Gastrocnemius medialis (tissue), 4 donors: ENCODE results near the gene CHST7.

ENCODE experiments used
- CTCF ChIP-seq, 5 experiments: fragments of 450-650 bp in 3 of 5; fragments of 200-600 bp in 2 of 5; sonication (generic) in 2 of 5; IDR thresholded peaks in 4 of 5; conservative IDR thresholded peaks in 1 of 5; 1 replicate in 4 of 5; 2 replicates in 1 of 5; pipeline ENCODE4 v1.5.1; 2016 to 2019; ENCODE audit warnings: antibody characterized with exemption in 5 of 5, mild to moderate bottlenecking in 3 of 5, moderate library complexity in 3 of 5
- POLR2A ChIP-seq, 2 donors: fragments of 450-650 bp; IDR thresholded peaks; one replicate each; pipeline ENCODE4 v1.6.1; 2017; ENCODE audit warnings: antibody characterized with exemption in 2 of 2, mild to moderate bottlenecking in 2 of 2, moderate library complexity in 2 of 2

- TF ChIP-seq CTCF (IDR thresholded peaks at IDR 0.05 in 4 of 5, conservative IDR thresholded peaks at IDR 0.05 in 1 of 5) (no peak), POLR2A (IDR thresholded peaks at IDR 0.05) (no peak)
These were observed 53.5 kb downstream of the CHST7 start for GRCh38 chrX:46627062-46627461.
